Hepatocyte (in vitro differentiated cells): Measurements from ENCODE around the gene PAX7. TPM values are rescaled to one million over a fixed set of nuclear protein-coding genes. Genes with fewer than 3 reads are reported as not detected.

Source experiments
- DNase-seq: peaks from one replicate; pipeline ENCODE4 v3.0.0-alpha.2; 2016; ENCODE audit warnings: low spot score
- H2AFZ ChIP-seq: fragments of 200-600 bp; sonication (generic); 2 replicates; pipeline ENCODE4 v1.6.0; 2016; ENCODE audit warnings: antibody characterized with exemption, mild to moderate bottlenecking
- H3K27ac ChIP-seq: fragments of 200-600 bp; sonication (generic); 2 replicates; pipeline ENCODE4 v1.5.1; 2016; ENCODE audit warnings: mild to moderate bottlenecking
- H3K27me3 ChIP-seq: fragments of 200-600 bp; sonication (generic); 2 replicates; pipeline ENCODE4 v1.6.1; 2016
- H3K36me3 ChIP-seq: fragments of 200-600 bp; sonication (generic); replicated peaks from 2 replicates; pipeline ENCODE4 v1.5.1; 2016; ENCODE audit warnings: low read depth; ENCODE audit not compliant: insufficient read depth
- H3K4me1 ChIP-seq: fragments of 200-600 bp; sonication (generic); 2 replicates; pipeline ENCODE4 v1.5.1; 2016; ENCODE audit warnings: mild to moderate bottlenecking, moderate library complexity; ENCODE audit not compliant: insufficient read depth
- H3K4me2 ChIP-seq: fragments of 200-600 bp; sonication (generic); 2 replicates; pipeline ENCODE4 v1.6.0; 2016
- H3K4me3 ChIP-seq: fragments of 200-600 bp; sonication (generic); 2 replicates; pipeline ENCODE4 v1.5.1; 2016; ENCODE audit warnings: mild to moderate bottlenecking
- H3K79me2 ChIP-seq: fragments of 200-600 bp; sonication (generic); 2 replicates; pipeline ENCODE4 v1.6.0; 2017; ENCODE audit warnings: mild to moderate bottlenecking
- H3K9me2 ChIP-seq: fragments of 200-600 bp; sonication (generic); replicated peaks from 2 replicates; pipeline ENCODE4 v1.6.0; 2017; ENCODE audit warnings: mild to moderate bottlenecking; ENCODE audit not compliant: insufficient read depth
- H3K9me3 ChIP-seq: fragments of 200-600 bp; sonication (generic); 2 replicates; pipeline ENCODE4 v1.5.1; 2016; ENCODE audit warnings: low read depth, mild to moderate bottlenecking
- H4K20me1 ChIP-seq: fragments of 200-600 bp; sonication (generic); 2 replicates; pipeline ENCODE4 v1.6.0; 2016; ENCODE audit warnings: mild to moderate bottlenecking; ENCODE audit not compliant: insufficient read depth, poor library complexity, severe bottlenecking
- EZH2 ChIP-seq: fragments of 200-600 bp; sonication (generic); IDR thresholded peaks from 2 replicates; pipeline ENCODE4 v1.6.1; 2016; ENCODE audit warnings: antibody characterized with exemption, mild to moderate bottlenecking, borderline replicate concordance
- EZH2phosphoT487 ChIP-seq: fragments of 200-600 bp; sonication (generic); IDR thresholded peaks from one replicate; pipeline ENCODE4 v1.6.1; 2018; ENCODE audit warnings: antibody characterized with exemption, mild to moderate bottlenecking, low read depth, moderate library complexity; ENCODE audit not compliant: unreplicated experiment, severe bottlenecking
- WGBS: methylation state at CpG from one replicate; pipeline ENCODE4 v1.1.6; 2016; ENCODE audit warnings: low lambda C conversion rate; ENCODE audit errors: missing lambda C conversion rate; 5-methylcytosine and 5-hydroxymethylcytosine counted together
- polyA plus RNA-seq: library from polyadenylated mRNA; unstranded; fragments of >200 nt; fragmentation: Nextera tagmentation; extraction: Ambion mirVana; gene quantifications from 2 replicates; pipeline ENCODE4 v1.2.1, GENCODE V29; 2016
- total RNA-seq: library from RNA; depleted of rRNA; stranded (reverse); fragments of >200 nt; gene quantifications from 2 replicates; pipeline ENCODE4 v1.2.3, GENCODE V29; 2014
- TF ChIP-seq, protein P1 (sequence below): fragments of 200-600 bp; sonication (generic); IDR thresholded peaks from 2 replicates; pipeline ENCODE4 v1.5.1; 2016; ENCODE audit warnings: antibody characterized with exemption, mild to moderate bottlenecking; ENCODE audit not compliant: poor library complexity

PAX7 gene
- total and polyA plus RNA-seq, 2 experiments from 2014 or later, result not detected

- Histone ChIP-seq H3K4me1 (peaks cover 12% of the 10 kb centered on the region), H2AFZ (no peak overlapping the region), H3K36me3 (no peaks in the 10 kb centered on the region), H4K20me1 (no peaks in the 10 kb centered on the region), H3K4me2 (no peak overlapping the region), H3K4me3 (no peak overlapping the region), H3K79me2 (no peaks in the 10 kb centered on the region), H3K27me3 (peaks cover 98% of the 10 kb centered on the region), H3K9me3 (no peaks in the 10 kb centered on the region), H3K27ac (no peak overlapping the region), H3K9me2 (no peaks in the 10 kb centered on the region)
- WGBS, result 3% methylated on average over 10 of the region's 10 CpGs
- no peak for DNase-seq
- TF ChIP-seq EZH2phosphoT487, result no peak
- no peak for TF ChIP-seq EZH2
- TF ChIP-seq, protein P1, sequence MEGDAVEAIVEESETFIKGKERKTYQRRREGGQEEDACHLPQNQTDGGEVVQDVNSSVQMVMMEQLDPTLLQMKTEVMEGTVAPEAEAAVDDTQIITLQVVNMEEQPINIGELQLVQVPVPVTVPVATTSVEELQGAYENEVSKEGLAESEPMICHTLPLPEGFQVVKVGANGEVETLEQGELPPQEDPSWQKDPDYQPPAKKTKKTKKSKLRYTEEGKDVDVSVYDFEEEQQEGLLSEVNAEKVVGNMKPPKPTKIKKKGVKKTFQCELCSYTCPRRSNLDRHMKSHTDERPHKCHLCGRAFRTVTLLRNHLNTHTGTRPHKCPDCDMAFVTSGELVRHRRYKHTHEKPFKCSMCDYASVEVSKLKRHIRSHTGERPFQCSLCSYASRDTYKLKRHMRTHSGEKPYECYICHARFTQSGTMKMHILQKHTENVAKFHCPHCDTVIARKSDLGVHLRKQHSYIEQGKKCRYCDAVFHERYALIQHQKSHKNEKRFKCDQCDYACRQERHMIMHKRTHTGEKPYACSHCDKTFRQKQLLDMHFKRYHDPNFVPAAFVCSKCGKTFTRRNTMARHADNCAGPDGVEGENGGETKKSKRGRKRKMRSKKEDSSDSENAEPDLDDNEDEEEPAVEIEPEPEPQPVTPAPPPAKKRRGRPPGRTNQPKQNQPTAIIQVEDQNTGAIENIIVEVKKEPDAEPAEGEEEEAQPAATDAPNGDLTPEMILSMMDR, result no peak
These were observed 15.1 kb downstream of the PAX7 start for GRCh38 chr1:18645747-18646090.

GRCh38 chr1:18646091-18646785 is 15.6 kb downstream of the PAX7 start:
- no peaks in the 10 kb centered on the region for H3K9me2 ChIP-seq
- peaks cover 12% of the 10 kb centered on the region for H3K4me1 ChIP-seq
- no peaks in the 10 kb centered on the region for H3K9me3 ChIP-seq
- H3K79me2 ChIP-seq, result no peaks in the 10 kb centered on the region
- TF ChIP-seq EZH2phosphoT487 (peak; percentile 86), EZH2 (peak; percentile 97)
- TF ChIP-seq, protein P1, result no peak
- H3K4me3 ChIP-seq, result no peak overlapping the region
- no peak overlapping the region for H2AFZ ChIP-seq
- peak overlapping the region; percentile 73 for H3K4me2 ChIP-seq
- H3K36me3 ChIP-seq, result no peaks in the 10 kb centered on the region
- WGBS, result 3% methylated on average over 35 of the region's 35 CpGs
- peaks cover 98% of the 10 kb centered on the region for H3K27me3 ChIP-seq
- no peak for DNase-seq
- H3K27ac ChIP-seq, result no peak overlapping the region
- H4K20me1 ChIP-seq, result no peaks in the 10 kb centered on the region

DNA sequence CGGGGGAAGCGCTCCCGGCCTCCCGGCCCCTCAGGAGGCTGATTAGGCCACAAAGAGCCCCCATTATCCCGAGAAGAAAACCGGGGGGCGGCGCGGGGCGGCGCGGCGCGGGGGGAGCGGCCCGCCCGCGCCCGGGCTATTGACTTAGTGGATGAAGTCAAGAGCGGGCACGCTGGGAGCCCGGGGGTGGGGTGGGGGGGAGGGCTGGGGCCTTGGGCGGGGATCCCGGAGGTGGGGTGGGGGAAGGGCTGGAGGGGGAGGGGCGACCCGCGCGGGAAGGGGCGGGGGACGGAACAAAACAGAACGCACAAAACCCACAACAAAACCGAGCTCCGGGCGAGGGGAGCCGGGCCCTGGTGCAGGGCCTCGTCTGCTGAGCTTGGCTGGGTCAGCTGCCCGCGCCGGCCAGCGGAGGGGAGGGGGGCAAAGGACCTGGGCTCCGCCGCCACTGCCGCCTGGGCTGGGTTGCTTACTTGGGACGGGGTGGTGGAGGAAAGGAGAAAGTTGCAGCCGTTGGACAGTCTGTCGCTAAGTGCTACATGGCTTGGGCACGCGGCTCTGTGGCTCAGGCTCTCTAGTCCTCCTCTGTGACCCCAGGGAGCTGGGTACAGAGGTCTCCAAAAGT is 16.3 kb downstream of the PAX7 start:
- Histone ChIP-seq H3K4me2 (peak overlapping the region; percentile 73), H2AFZ (no peak overlapping the region)
- TF ChIP-seq EZH2phosphoT487 (peak; percentile 18), EZH2 (no peak)

GRCh38 chr1:18647681-18648214 is 17.1 kb downstream of the PAX7 start:
- Histone ChIP-seq H3K9me2 (no peaks in the 10 kb centered on the region), H3K4me1 (peaks cover 12% of the 10 kb centered on the region), H3K79me2 (no peaks in the 10 kb centered on the region), H3K36me3 (no peaks in the 10 kb centered on the region), H3K4me3 (no peak overlapping the region), H3K4me2 (no peak overlapping the region), H3K27me3 (peaks cover 97% of the 10 kb centered on the region), H2AFZ (no peak overlapping the region), H3K27ac (no peak overlapping the region), H4K20me1 (no peaks in the 10 kb centered on the region), H3K9me3 (no peaks in the 10 kb centered on the region)
- WGBS, result 24% methylated on average over 3 of the region's 3 CpGs
- TF ChIP-seq, protein P1, result no peak
- no peak for TF ChIP-seq EZH2phosphoT487
- TF ChIP-seq EZH2, result no peak
- DNase-seq, result no peak

More for the DNA sequence above, 16.3 kb downstream of the PAX7 start:
- DNase-seq, result no peak
- H3K27me3 ChIP-seq, result peaks cover 97% of the 10 kb centered on the region
- H4K20me1 ChIP-seq, result no peaks in the 10 kb centered on the region
- under 1% methylated on average over 16 of the region's 48 CpGs for WGBS
- no peaks in the 10 kb centered on the region for H3K9me3 ChIP-seq
- H3K79me2 ChIP-seq, result no peaks in the 10 kb centered on the region
- no peak overlapping the region for H3K4me3 ChIP-seq
- H3K9me2 ChIP-seq, result no peaks in the 10 kb centered on the region
- no peak overlapping the region for H3K27ac ChIP-seq
- H3K36me3 ChIP-seq, result no peaks in the 10 kb centered on the region
- H3K4me1 ChIP-seq, result peaks cover 12% of the 10 kb centered on the region
